HAP-1 (cell line): ENCODE data around the gene UNC13B.

Source experiments
- DNase-seq, 2 experiments: peaks; one replicate each; pipeline ENCODE4 v3.0.0-alpha.2; 2016 to 2020; ENCODE audit warnings: low spot score in 2 of 2
- H3K27me3 ChIP-seq: fragments of 250-450 bp; sonication (Bioruptor Pico); 2 replicates; pipeline ENCODE4 v1.5.1; 2020; ENCODE audit warnings: low read depth, mild to moderate bottlenecking, moderate library complexity
- H3K36me3 ChIP-seq: fragments of 250-450 bp; sonication (Bioruptor Pico); replicated peaks from 2 replicates; pipeline ENCODE4 v1.5.1; 2020; ENCODE audit warnings: mild to moderate bottlenecking
- H3K4me1 ChIP-seq: fragments of 250-450 bp; sonication (Bioruptor Pico); 2 replicates; pipeline ENCODE4 v1.5.1; 2020; ENCODE audit warnings: mild to moderate bottlenecking
- H3K4me3 ChIP-seq: fragments of 250-450 bp; sonication (Bioruptor Pico); 2 replicates; pipeline ENCODE4 v1.5.1; 2020; ENCODE audit warnings: mild to moderate bottlenecking, moderate library complexity
- H3K9me3 ChIP-seq: fragments of 250-450 bp; sonication (Bioruptor Pico); 2 replicates; pipeline ENCODE4 v1.5.1; 2020; ENCODE audit warnings: mild to moderate bottlenecking, moderate library complexity
- in situ Hi-C: fragments of 300-500 bp; cut with MboI; formaldehyde crosslinking; loops from 3 replicates; pipeline ENCODE4 v1.14.3; 2020; ENCODE audit warnings: low sequenced_read_pairs, inconsistent platforms, mixed read lengths

Gene UNC13B

DNA sequence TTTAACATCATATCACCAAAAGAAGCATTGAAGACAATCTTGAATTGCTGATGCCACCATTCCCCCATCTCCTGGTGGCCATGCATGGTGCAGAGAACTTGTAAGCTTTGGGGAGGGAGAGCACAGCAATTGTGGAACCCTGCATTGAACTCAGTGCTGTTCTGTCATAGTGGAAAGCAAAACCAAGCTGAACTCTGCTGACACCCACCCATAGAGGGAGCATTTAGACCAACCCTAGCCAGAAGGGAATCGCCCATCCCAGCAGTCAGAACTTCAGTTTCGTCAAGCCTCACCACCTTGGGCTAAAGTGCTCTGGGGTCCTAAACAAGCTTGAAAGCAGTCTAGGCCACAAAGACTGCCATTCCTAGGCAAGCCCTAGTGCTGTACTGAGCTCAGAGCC lies 290.7 kb downstream of the UNC13B start:
- Histone ChIP-seq H3K36me3 (no peaks in the 10 kb centered on the region), H3K9me3 (no peaks in the 10 kb centered on the region), H3K4me3 (no peak overlapping the region), H3K27me3 (peaks cover 7% of the 10 kb centered on the region; the same call in 1 of the 2 replicates), H3K4me1 (no peaks in the 10 kb centered on the region)
- no peak for DNase-seq
- in situ Hi-C loops, result no loop called here

DNA sequence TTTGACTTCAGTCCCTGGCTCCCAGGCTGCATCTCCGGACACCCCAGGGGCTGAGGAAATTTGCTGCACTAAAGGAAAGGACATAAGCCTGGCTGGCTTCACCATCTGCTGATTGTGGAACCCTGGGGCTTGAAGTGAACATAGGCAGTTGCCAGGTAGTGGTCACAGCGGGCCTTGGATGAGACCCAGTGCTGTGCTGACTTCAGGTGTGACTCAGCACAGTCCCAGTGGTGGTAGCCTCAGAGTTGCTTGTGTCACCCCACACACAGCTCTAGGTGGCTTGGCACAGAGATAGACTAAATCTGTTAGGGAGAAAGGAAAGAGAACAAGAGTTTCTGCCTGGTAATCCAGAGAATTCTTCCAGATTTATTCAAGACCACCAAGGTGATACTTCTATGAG lies 292.0 kb downstream of the UNC13B start:
- Histone ChIP-seq H3K36me3 (no peaks in the 10 kb centered on the region), H3K4me1 (no peaks in the 10 kb centered on the region), H3K27me3 (peaks cover 7% of the 10 kb centered on the region; the same call in 1 of the 2 replicates), H3K9me3 (no peaks in the 10 kb centered on the region), H3K4me3 (no peak overlapping the region)
- no peak for DNase-seq
- in situ Hi-C loops, result no loop called here
